NCI-H1092 treated with DMSO at 0.1 percent for 48 hours (cell line): Measurements from ENCODE around the gene ZNF148.

Experiments
- DNase-seq: peaks from one replicate; lab custom pipeline; 2025; lab: John Stamatoyannopoulos, UW

Gene ZNF148

DNA sequence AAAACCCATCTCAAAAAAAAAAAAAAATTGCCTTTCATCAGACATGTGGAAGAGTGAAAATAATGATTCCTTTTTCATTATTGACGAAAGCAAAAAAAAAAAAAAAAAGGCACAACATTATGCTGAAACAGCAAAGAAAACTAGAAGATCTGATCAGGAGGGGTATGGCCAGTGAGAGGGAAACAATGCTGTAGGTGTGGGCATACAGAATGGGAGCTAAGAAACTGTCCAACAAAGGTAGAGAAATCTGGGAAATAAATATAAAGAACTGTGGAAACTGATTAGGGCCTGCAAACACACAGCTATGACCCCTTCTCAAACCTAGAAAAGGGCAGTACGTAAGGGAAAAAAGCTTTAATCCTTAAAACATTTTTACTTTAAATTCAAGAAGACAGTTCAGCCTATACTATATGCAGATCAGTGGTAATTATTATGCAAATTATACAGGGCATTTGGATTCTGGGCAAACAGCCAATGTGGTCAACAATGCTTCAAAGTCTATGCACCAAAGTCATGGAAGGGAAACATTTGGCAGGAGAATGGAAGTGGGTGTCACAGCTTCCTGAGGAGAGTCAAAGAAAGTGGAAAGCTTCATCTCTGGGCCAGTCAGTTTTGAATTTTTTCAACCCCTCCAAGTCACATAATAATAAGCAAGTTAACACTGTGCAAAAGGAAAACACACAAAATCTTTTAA lies 94.3 kb downstream of the ZNF148 start:
- peak; percentile 8 for DNase-seq

DNA sequence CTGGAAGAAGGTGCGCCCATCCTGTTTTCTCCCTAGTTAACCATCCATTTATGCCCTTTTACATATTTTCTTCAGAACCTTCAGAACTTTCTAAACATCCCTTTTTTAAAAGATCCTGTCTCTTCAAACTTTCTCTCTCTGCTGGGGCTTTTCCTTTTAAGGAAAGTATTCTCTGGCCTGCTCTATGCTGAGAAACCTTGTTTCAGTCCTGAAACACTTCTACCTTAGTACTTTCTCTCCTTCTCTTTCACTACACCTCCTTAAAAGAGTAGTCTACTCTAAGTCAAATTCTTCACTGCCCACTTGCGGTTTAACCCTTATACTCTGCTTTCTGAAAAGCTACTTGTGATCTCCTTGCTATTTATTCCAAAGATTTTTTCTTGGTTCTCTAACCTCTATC lies 97.0 kb downstream of the ZNF148 start:
- DNase-seq: no peak

DNA sequence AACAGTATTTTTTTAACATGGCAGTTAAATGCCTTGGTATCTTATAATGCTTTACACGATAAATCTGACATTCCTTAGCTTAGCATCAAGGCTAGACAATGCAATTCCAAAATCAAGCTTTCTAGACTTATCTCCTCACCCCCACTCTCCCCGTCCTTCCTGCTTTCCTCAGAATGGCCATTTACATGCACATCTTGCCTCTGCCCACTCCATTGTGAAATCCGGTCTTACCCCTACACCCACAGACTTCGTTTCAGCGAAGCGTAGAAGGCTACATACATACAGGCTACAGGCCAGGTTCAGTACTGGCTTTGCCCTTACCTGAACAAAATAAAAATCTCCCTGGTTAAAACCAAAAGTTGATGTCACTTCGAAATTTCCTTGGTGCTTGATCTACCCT lies 104.0 kb downstream of the ZNF148 start:
- no peak for DNase-seq

DNA sequence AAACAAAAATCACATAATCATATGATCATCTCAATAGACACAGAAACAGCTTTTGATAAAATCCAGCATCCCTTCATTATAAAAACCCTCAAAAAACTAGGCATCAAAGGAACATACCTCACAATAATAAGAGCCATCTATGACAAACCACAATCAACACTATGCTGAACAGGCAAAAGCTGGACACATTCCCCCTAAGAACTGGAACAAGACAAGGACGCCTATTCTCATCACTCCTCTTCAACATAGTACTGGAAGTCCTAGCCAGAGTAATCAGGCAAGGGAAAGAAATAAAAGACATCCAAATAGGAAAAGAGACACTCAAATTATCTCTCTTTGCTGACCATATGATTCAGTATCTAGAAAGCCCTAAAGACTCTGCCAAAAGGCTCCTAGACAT lies 107.7 kb downstream of the ZNF148 start:
- DNase-seq: no peak

GRCh38 chr3:125266971-125267370 lies 108.2 kb downstream of the ZNF148 start:
- no peak for DNase-seq

- DNase-seq: no peak
Measured at GRCh38 chr3:125262161-125262560, 113.0 kb downstream of the ZNF148 start.

DNA sequence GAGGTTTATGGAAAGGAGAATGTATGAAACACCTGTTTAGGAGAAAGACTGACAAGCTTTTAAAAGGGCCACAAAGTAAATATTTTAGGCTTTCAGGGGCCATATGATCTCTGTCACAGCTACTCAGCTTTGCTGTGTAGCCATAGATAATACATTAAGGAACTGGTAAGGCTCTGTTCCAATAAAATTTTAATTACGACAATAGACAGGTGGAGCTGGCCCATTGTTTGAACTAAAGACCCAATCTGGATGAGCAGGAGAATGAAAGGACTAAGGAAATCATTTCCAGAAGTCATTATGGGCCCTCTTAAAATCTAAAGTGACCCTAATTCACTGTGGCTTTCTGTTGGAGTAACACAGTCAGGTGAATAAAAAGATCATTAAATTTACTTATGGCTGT lies 114.1 kb downstream of the ZNF148 start:
- peak; percentile 66 for DNase-seq

DNA sequence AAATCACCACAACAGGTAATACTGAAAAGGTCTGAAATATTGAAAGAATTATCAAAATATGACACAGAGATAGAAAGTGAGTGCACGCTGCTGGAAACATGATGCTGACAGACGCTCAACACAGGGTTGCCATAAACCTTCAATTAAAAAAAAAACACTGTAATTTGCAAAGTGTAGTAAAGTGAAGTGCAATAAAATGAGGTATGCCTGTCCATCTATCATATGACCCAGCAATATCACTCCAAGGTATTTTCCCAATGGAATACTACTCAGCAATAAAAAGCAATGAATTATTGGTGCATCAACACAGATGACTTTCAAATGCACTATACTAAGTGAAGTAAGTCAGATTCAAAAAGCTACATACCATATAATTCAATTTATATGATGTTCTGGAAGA lies 115.0 kb downstream of the ZNF148 start:
- DNase-seq: no peak

DNA sequence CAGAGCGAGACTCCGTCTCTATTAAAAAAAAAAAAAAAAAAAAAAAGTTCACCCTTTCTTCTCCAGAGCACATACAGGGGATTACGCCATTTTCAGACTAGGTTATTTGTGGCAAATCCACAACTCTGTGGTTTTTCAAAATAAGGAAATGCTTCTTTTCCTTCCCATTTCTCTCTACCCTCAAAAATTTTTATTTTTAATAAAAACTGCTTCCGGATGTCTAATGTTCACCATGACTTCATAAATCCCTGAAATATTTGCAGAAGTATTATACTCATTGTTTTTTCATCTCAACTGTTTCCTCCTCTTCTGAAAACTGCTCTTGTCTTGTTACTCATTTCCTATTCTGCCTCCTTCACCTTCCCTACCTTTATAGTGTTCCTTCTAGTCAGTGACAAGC lies 117.6 kb downstream of the ZNF148 start:
- DNase-seq: no peak

DNA sequence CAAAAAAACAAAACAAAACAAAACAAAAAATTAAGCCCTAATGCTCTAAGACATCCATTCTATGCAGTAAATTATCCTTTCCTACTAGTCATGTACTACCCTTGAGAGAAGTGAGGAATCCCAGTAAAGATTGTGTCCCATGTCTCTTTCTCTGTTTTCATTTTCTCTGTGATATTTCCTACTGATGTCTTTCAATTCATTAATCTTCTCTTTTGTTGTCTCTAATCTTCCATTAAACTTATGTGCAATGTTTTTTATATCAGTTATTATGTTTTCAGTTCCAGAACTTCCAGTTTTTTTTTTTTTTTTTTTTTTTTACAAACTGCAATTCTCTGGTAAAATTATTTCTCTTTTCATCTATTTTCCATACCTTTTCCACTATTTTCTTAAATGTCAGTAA lies 118.5 kb downstream of the ZNF148 start:
- no peak for DNase-seq

GRCh38 chr3:125250973-125251372 lies 124.2 kb downstream of the ZNF148 start:
- no peak for DNase-seq

- DNase-seq: no peak
Measured at GRCh38 chr3:125246237-125246636, 128.9 kb downstream of the ZNF148 start.

DNA sequence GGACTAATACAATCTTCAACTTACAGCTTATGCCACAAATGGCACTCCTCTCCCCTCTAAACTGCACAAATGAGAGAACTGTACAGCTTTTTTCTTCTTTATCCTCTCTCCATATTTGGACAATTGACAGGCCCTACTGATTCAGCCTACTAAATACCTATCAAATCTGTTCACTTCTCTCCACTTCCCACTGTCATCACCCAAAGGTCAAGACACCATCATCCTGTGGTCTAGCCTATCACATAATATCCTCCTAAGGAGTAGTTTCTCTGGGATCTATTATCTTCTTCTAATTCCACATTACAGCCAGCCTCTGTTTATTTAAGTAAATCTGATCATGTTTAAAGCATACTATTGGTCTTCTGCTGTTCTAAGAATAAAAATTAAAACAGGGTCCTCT lies 129.6 kb downstream of the ZNF148 start:
- no peak for DNase-seq

GRCh38 chr3:125240496-125240895 lies 134.6 kb downstream of the ZNF148 start:
- DNase-seq: no peak

DNA sequence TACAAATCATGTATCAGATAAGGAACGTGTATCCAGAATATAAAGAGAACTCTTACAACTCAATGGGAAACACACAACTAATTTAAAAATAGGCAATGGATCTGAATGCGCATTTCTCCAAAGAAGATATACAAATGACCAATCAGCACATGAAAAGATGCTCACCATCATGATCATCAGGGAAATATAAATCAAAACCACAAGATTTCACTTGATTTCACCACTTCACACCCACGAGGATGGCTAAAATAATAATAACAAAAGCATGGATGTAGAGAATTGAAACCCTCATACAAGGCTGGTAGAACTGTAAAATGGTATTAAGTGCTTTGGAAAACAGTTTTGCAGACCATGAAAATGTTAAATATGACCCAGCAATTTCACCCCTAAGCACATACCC lies 135.9 kb downstream of the ZNF148 start:
- DNase-seq: no peak

DNA sequence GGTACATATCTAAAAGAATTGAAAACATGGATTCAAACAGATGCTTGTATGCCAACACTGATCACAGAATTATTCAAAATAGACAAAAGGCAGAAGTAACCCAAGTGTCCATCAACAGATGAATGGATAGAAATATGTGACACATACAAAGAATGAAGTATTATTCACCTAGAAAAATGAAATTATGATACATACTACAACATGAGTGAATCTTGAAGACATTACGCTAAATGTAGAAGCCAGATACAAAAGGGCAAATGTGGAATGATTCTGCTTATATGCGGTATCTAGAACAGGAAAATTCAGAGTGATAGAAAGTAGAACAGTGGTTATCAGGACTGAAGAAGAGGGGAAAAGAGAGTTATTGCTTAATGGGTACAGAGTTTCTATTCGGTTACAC lies 136.4 kb downstream of the ZNF148 start:
- no peak for DNase-seq

- DNase-seq: no peak
Measured at GRCh38 chr3:125236331-125236903, 138.7 kb downstream of the ZNF148 start.

GRCh38 chr3:125234831-125235230 lies 140.3 kb downstream of the ZNF148 start:
- DNase-seq: no peak

GRCh38 chr3:125232401-125232800 lies 142.7 kb downstream of the ZNF148 start:
- no peak for DNase-seq

DNA sequence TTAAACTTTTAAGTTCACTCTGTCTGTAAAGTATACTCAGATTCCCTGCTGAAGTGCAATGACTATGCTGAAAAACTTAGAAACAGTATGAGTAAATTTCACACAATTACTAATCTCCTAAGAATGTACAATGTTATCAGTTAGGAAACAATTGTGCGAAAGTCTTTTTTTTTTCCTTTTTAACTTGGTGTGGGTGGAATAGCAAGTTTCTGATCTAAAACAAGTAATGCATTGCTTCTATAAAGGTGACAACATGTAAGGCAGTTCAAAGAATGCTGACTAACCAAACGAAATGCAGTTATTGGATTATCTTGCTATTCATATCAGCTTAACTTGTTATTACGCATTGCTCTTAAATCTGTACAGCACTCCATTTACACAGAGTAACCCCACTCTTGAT lies 143.2 kb downstream of the ZNF148 start:
- no peak for DNase-seq

DNA sequence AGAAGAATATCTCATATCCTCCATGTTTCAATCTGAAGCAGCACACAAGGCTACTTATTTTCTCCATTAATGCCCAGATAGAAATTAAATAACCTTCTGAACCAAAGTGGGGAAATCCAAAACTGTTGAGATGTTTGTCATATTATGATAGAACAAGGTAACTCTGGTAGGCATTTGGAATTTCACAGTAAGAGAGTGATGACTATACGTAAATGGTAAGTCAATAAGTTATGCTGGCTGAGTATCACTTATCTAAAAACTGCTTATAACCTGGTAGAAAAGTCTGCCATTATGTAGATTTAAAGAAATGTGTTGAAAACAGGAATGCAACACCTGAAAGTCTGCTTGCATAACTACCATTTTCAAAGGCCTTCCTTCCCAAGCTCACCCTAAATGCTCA lies 145.4 kb downstream of the ZNF148 start:
- no peak for DNase-seq

DNA sequence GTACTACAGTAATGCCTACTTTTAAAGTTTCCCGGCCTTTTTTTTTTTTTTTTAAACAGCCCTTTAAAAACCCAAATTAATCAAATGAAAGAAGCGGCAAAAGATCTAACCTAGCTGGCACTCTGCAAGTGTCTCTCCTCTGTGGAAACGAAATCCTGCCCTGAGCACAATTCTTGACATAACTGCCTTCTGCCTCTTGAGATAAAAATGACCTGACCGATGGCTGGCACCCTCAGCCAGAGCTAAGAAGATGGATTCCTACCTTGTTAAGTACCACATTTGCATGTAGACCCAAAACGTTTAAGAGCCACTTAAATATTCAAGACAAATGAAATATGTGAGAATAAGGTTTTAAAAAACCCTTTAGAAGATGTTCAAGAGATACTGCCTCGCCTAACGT lies 146.0 kb downstream of the ZNF148 start:
- no peak for DNase-seq

- no peak for DNase-seq
Measured at GRCh38 chr3:125221831-125222230, 153.3 kb downstream of the ZNF148 start.

DNA sequence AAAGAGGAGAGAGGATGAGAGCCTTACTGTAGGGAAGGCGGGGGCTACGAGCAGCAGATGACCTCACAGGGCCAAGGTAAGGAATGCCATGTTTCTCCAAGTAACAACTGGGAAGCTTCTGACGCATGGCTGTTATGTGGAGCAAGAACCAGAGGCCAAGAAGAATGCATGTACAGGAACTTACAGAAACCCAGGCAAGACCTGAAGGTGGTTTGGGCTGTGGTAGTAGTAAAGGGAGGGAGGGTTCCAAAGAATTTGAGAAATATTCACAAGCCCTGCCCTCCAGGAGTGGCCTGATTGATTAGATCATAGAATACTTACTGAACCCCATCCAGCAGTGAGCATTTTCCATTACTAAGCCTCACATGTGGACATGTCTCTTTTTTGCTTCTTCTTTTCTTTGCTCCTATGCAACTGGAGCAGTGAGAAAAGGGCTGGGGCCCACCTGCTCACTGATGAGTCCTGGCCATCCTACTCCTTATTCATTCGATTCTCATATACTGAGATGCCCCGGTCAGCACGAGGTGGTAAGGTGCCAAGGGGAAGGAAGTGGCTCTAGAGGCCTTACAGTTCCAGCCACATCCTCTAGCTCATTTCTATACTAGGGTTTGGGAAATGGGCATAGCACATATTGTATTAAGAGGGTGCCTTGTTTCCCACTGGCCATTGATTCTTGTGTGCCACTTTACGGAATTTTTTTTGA lies 154.2 kb downstream of the ZNF148 start:
- DNase-seq: no peak
